SK-N-SH (cell line): ENCODE data around the gene KRT75. TPM values are rescaled to one million over a fixed set of nuclear protein-coding genes. Genes with fewer than 3 reads are reported as not detected.
"Not testable (repeated sequence)": the region's sequence is repeated elsewhere in the genome, so short reads cannot be mapped to it uniquely, and the experiment has no call there.

Source experiments
- CTCF ChIA-PET: fragments of 300-600, 350-600 bp; formaldehyde crosslinking; extraction: SDS; loops from one replicate; lab custom pipeline; 2021; lab: Yijun Ruan, JAX
- POLR2A ChIA-PET: fragments of 350-600 bp; sonication (Branson Sonifier 250); formaldehyde crosslinking; extraction: SDS; loops from one replicate; lab custom pipeline; 2020; ENCODE audit warnings: antibody characterized with exemption, inconsistent platforms; lab: Yijun Ruan, JAX
- DNase-seq: peaks from one replicate; pipeline ENCODE4 v3.0.0; 2012
- H2AFZ ChIP-seq: fragments of 200-600 bp; sonication (generic); 2 replicates; pipeline ENCODE4 v1.8.1; 2016; ENCODE audit warnings: antibody characterized with exemption, mild to moderate bottlenecking, low read depth
- H3F3A ChIP-seq: fragments of 200-600 bp; sonication (generic); replicated peaks from 2 replicates; pipeline ENCODE3; 2016; ENCODE audit warnings: antibody characterized with exemption, mild to moderate bottlenecking; ENCODE audit not compliant: insufficient read depth
- H3K27ac ChIP-seq, 2 experiments: fragments of 200-500 bp in 1 of 2; fragments of 200-600 bp in 1 of 2; sonication (Bioruptor generic) in 1 of 2; sonication (generic), shearing (Covaris generic) in 1 of 2; 2 replicates each; pipeline versions ENCODE4 v1.5.1 to v1.6.1; 2014 to 2016; ENCODE audit warnings: low read depth in 2 of 2, inconsistent platforms in 1 of 2, low read length in 1 of 2, mild to moderate bottlenecking in 1 of 2, mixed read lengths in 1 of 2
- H3K27me3 ChIP-seq: fragments of 200-600 bp; sonication (generic), shearing (Covaris generic); 2 replicates; pipeline ENCODE4 v1.6.1; 2016; ENCODE audit warnings: mixed run types; ENCODE audit not compliant: insufficient read depth
- H3K36me3 ChIP-seq, 2 experiments: fragments of 200-500 bp in 1 of 2; fragments of 200-600 bp in 1 of 2; sonication (Bioruptor generic) in 1 of 2; sonication (generic) in 1 of 2; replicated peaks in 1 of 2; 2 replicates each; pipeline versions ENCODE3 to v1.5.1; 2014 to 2016; ENCODE audit warnings: low read length in 1 of 2, mild to moderate bottlenecking in 1 of 2; ENCODE audit not compliant: insufficient read depth in 2 of 2, control insufficient read depth in 1 of 2
- H3K4me1 ChIP-seq, 2 experiments: fragments of 200-500 bp in 1 of 2; fragments of 200-600 bp in 1 of 2; sonication (Bioruptor generic) in 1 of 2; sonication (generic), shearing (Covaris generic) in 1 of 2; 2 replicates each; pipeline versions ENCODE4 v1.5.1 to v1.6.1; 2014 to 2016; ENCODE audit warnings: low read depth in 1 of 2, low read length in 1 of 2, mixed run types in 1 of 2; ENCODE audit not compliant: insufficient read depth in 2 of 2, control insufficient read depth in 1 of 2
- H3K4me2 ChIP-seq: fragments of 200-600 bp; sonication (generic), shearing (Covaris generic); 2 replicates; pipeline ENCODE4 v1.6.1; 2017; ENCODE audit warnings: mixed run types
- H3K4me3 ChIP-seq, 2 experiments: fragments of 200-500 bp in 1 of 2; fragments of 200-600 bp in 1 of 2; sonication (Bioruptor generic) in 1 of 2; sonication (generic), shearing (Covaris generic) in 1 of 2; 2 replicates each; pipeline versions ENCODE4 v1.5.1 to v1.8.1; 2014 to 2016; ENCODE audit warnings: low read depth in 2 of 2, inconsistent platforms in 1 of 2, low read length in 1 of 2, mild to moderate bottlenecking in 1 of 2, mixed read lengths in 1 of 2, moderate library complexity in 1 of 2
- H3K79me2 ChIP-seq: fragments of 200-600 bp; sonication (generic); 2 replicates; pipeline ENCODE4 v1.8.1; 2017; ENCODE audit warnings: mild to moderate bottlenecking; ENCODE audit not compliant: insufficient read depth
- H3K9ac ChIP-seq: fragments of 200-600 bp; sonication (generic); 2 replicates; pipeline ENCODE4 v1.6.1; 2017; ENCODE audit warnings: mixed run types
- H3K9me2 ChIP-seq: fragments of 200-600 bp; sonication (generic); 2 replicates; pipeline ENCODE4 v1.6.1; 2017; ENCODE audit warnings: mixed run types
- H3K9me3 ChIP-seq: fragments of 200-600 bp; sonication (generic); 2 replicates; pipeline ENCODE4 v1.6.1; 2017; ENCODE audit warnings: mixed run types, mild to moderate bottlenecking, moderate library complexity
- H4K20me1 ChIP-seq: fragments of 200-600 bp; sonication (generic); 2 replicates; pipeline ENCODE4 v1.6.1; 2017; ENCODE audit warnings: mild to moderate bottlenecking, mixed run types; ENCODE audit not compliant: insufficient read depth
- CTCF ChIP-seq: fragments of 200-600 bp; sonication (generic); IDR thresholded peaks from 2 replicates; pipeline ENCODE4 v1.6.1; 2017; ENCODE audit warnings: antibody characterized with exemption, mild to moderate bottlenecking, moderate library complexity
- ELF1 ChIP-seq: IDR thresholded peaks from 2 replicates; pipeline ENCODE4 v1.4.0; 2012
- EP300 ChIP-seq, 2 experiments: IDR thresholded peaks; 2 replicates each; pipeline versions ENCODE4 v1.4.0 to v1.6.1; 2012; ENCODE audit warnings: borderline replicate concordance in 1 of 2, low read depth in 1 of 2, low read length in 1 of 2
- FOXJ3 ChIP-seq: sonication (generic); formaldehyde crosslinking; IDR thresholded peaks from 2 replicates; pipeline ENCODE4 v1.5.1; 2020; ENCODE audit warnings: mild to moderate bottlenecking, missing genetic modification reagents
- GATA2 ChIP-seq: sonication (generic); formaldehyde crosslinking; IDR thresholded peaks from 2 replicates; pipeline ENCODE4 v1.5.0; 2020; ENCODE audit warnings: mild to moderate bottlenecking, missing genetic modification reagents
- JUND ChIP-seq: IDR thresholded peaks from 2 replicates; pipeline ENCODE4 v1.4.0; 2012
- MAX ChIP-seq: IDR thresholded peaks from 2 replicates; pipeline ENCODE4 v1.4.0; 2012; ENCODE audit warnings: low read depth
- MEF2A ChIP-seq: IDR thresholded peaks from 2 replicates; pipeline ENCODE4 v1.4.0; 2012; ENCODE audit warnings: low read depth, borderline replicate concordance
- NFIC ChIP-seq: IDR thresholded peaks from 2 replicates; pipeline ENCODE4 v1.4.0; 2012; ENCODE audit warnings: borderline replicate concordance
- POLR2AphosphoS5 ChIP-seq: IDR thresholded peaks from 2 replicates; pipeline ENCODE4 v1.6.1; 2012; ENCODE audit warnings: low read depth, low read length
- RAD21 ChIP-seq: IDR thresholded peaks from 2 replicates; pipeline ENCODE4 v1.6.1; 2012; ENCODE audit warnings: mild to moderate bottlenecking, low read length
- RFX5 ChIP-seq: IDR thresholded peaks from 2 replicates; pipeline ENCODE4 v1.6.1; 2012; ENCODE audit warnings: mild to moderate bottlenecking, improper control_type of control experiment, low read length
- RXRA ChIP-seq: IDR thresholded peaks from 2 replicates; pipeline ENCODE4 v1.4.0; 2012; ENCODE audit warnings: low read depth, mild to moderate bottlenecking, borderline replicate concordance
- SIN3A ChIP-seq: IDR thresholded peaks from 2 replicates; pipeline ENCODE4 v1.6.1; 2012; ENCODE audit warnings: low read depth, mild to moderate bottlenecking, low read length, moderate library complexity, borderline replicate concordance
- SMC3 ChIP-seq: IDR thresholded peaks from 2 replicates; pipeline ENCODE4 v1.6.1; 2012; ENCODE audit warnings: low read depth, low read length, improper control_type of control experiment
- TCF12 ChIP-seq: IDR thresholded peaks from 2 replicates; pipeline ENCODE4 v1.4.0; 2012
- USF2 ChIP-seq: fragments of 150-350 bp; IDR thresholded peaks from 2 replicates; pipeline ENCODE4 v1.6.1; 2017; ENCODE audit warnings: antibody characterized with exemption, low read length, low read depth, borderline replicate concordance
- YY1 ChIP-seq: IDR thresholded peaks from 2 replicates; pipeline ENCODE4 v1.4.0; 2012; ENCODE audit warnings: low read depth, mild to moderate bottlenecking
- ZBTB33 ChIP-seq: IDR thresholded peaks from 2 replicates; pipeline ENCODE4 v1.4.0; 2012; ENCODE audit warnings: low read depth, borderline replicate concordance
- WGBS: methylation state at CpG from one replicate; pipeline ENCODE4 v1.1.6; 2017; ENCODE audit warnings: low lambda C conversion rate; 5-methylcytosine and 5-hydroxymethylcytosine counted together
- polyA plus RNA-seq, 3 experiments: library from polyadenylated mRNA; depleted of rRNA; stranded (reverse); fragments of >200 nt; gene quantifications; 2 replicates each; pipeline ENCODE4 v1.2.3, GENCODE V29; 2012

The KRT75 gene
- polyA plus RNA-seq, 1 of the 3 experiments (the other 2 are of a cell fraction) = not detected

DNA sequence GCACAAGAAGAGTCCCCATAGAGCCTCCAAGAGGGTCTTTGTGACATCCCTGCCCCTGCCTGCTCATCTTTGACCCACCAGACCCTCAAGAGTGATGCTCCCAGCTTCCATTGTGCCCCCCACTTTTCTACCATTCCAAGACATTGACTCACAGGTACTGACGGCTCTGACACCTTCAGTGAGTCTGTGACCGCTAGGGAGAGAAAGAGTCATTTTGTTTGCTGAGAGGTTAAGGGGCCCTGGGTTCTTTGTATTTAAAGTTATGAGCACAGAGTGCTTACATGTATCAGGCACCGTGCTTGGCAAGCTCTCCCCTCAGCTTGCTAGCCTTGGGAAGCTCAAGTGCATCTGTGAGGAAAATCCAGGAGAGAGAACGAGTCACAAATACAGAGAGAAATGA lies 21.0 kb downstream of the KRT75 start (continued):
- TF ChIP-seq MAX (no peak), SMC3 (no peak), RXRA (no peak), ELF1 (no peak), TCF12 (no peak)

- Histone ChIP-seq H3K9me3 (no peaks in the 10 kb centered on the region), H3K4me1 (peaks cover 0 to 5% of the 10 kb centered on the region in 2 experiments; a peak in 1 of 4 replicates), H3K4me2 (no peak overlapping the region), H3K9me2 (no peaks in the 10 kb centered on the region), H3K27ac (no peak overlapping the region), H3K27me3 (peaks cover 12% of the 10 kb centered on the region), H3K9ac (no peak overlapping the region), H3K4me3 (no peak overlapping the region), H3F3A (no peaks in the 10 kb centered on the region), H3K36me3 (no peaks in the 10 kb centered on the region), H3K79me2 (no peaks in the 10 kb centered on the region), H4K20me1 (no peaks in the 10 kb centered on the region), H2AFZ (no peak overlapping the region)
- ChIA-PET CTCF (interaction anchor here (0.6 to 1.4 kb wide), 2 partner anchors 95 to 272 kb away, joined by 3 to 6 read pairs; no protein-coding TSS in a partner anchor), POLR2A (no interaction called here)
- 40% methylated on average over 8 of the region's 10 CpGs for WGBS
- no peak for DNase-seq
- TF ChIP-seq USF2 (no peak), FOXJ3 (CRISPR knock-in tag) (no peak), RFX5 (no peak), POLR2AphosphoS5 (no peak), ZBTB33 (no peak), SMC3 (no peak), CTCF (no peak), SIN3A (no peak), NFIC (no peak), RAD21 (no peak), ELF1 (no peak), EP300 (IDR thresholded peaks at IDR 0.05; ENCODE audit: borderline replicate concordance in 1 of 2, low read depth in 1 of 2, low read length in 1 of 2) (no peak), GATA2 (CRISPR knock-in tag) (no peak), JUND (no peak), MEF2A (no peak), YY1 (no peak)
Measured at GRCh38 chr12:52411815-52412214, 22.4 kb downstream of the KRT75 start.

GRCh38 chr12:52410589-52411248 lies 23.5 kb downstream of the KRT75 start:
- DNase-seq, H3F3A ChIP-seq, H3K4me1 ChIP-seq, H3K9me2 ChIP-seq, H3K9ac ChIP-seq, H4K20me1 ChIP-seq, CTCF ChIA-PET, POLR2A ChIA-PET, H3K9me3 ChIP-seq, H3K36me3 ChIP-seq, H3K79me2 ChIP-seq, H3K4me3 ChIP-seq, H2AFZ ChIP-seq, H3K4me2 ChIP-seq, H3K27ac ChIP-seq: not testable (repeated sequence)
- peaks cover 20% of the 10 kb centered on the region for H3K27me3 ChIP-seq
- 86% methylated on average over 1 of the region's 1 CpG for WGBS
